ENCODE data around the gene KIDINS220.

- TF ChIP-seq CTCF (IDR thresholded peaks at IDR 0.05; ENCODE audit: low read depth, low read length, missing input control) (no peak), TAF1 (conservative IDR thresholded peaks at IDR 0.05) (no peak), REST (IDR thresholded peaks at IDR 0.05) (no peak), YY1 (IDR thresholded peaks at IDR 0.05) (no peak), ZBTB33 (IDR thresholded peaks at IDR 0.05) (no peak), MAX (IDR thresholded peaks at IDR 0.05) (no peak), GABPA (IDR thresholded peaks at IDR 0.05 in 1 of 2, conservative IDR thresholded peaks at IDR 0.05 in 1 of 2) (no peak), RXRA (IDR thresholded peaks at IDR 0.05) (no peak), ATF3 (IDR thresholded peaks at IDR 0.05) (no peak), JUND (IDR thresholded peaks at IDR 0.05) (no peak), EGR1 (IDR thresholded peaks at IDR 0.05; ENCODE audit: low read depth in 2 of 2) (no peak), RAD21 (IDR thresholded peaks at IDR 0.05) (no peak), SP1 (IDR thresholded peaks at IDR 0.05) (no peak), HNF4G (IDR thresholded peaks at IDR 0.05) (no peak)
Observed at GRCh38 chr2:8850845-8851487, 13.6 kb upstream of the KIDINS220 start.
